CD14-positive monocyte (primary cell): Measurements from ENCODE around the gene SH3RF3. TPM values are rescaled to one million over a fixed set of nuclear protein-coding genes. Genes with fewer than 3 reads are reported as not detected.

Experiments
- DNase-seq, 3 donors: peaks; one replicate each; pipeline ENCODE4 v3.0.0-alpha.2; 2011 to 2022
- H2AFZ ChIP-seq: 2 replicates; pipeline ENCODE4 v1.6.0; 2012; ENCODE audit warnings: mild to moderate bottlenecking, low read depth, low read length, inconsistent platforms; ENCODE audit not compliant: insufficient read depth, poor library complexity, severe bottlenecking
- H3K27ac ChIP-seq, 2 donors: 1 replicate in 1 of 2; 2 replicates in 1 of 2; pipeline ENCODE4 v1.5.1; 2012 to 2013; ENCODE audit warnings: low read length in 2 of 2, control low read depth in 1 of 2, inconsistent platforms in 1 of 2, low read depth in 1 of 2, mild to moderate bottlenecking in 1 of 2
- H3K27me3 ChIP-seq, 2 donors: one replicate each; pipeline versions ENCODE4 v1.6.0 to v1.6.1; 2011 to 2013; ENCODE audit warnings: low read length in 2 of 2; ENCODE audit not compliant: control insufficient read depth in 2 of 2, insufficient read depth in 2 of 2
- H3K36me3 ChIP-seq, 2 donors: replicated peaks in 1 of 2; 1 replicate in 1 of 2; 2 replicates in 1 of 2; pipeline versions ENCODE4 v1.5.1 to v1.6.1; 2012 to 2013; ENCODE audit warnings: low read length in 2 of 2, control low read depth in 1 of 2, inconsistent platforms in 1 of 2, mild to moderate bottlenecking in 1 of 2; ENCODE audit not compliant: insufficient read depth in 2 of 2, control insufficient read depth in 1 of 2
- H3K4me1 ChIP-seq, 2 donors: 1 replicate in 1 of 2; 2 replicates in 1 of 2; pipeline versions ENCODE4 v1.5.1 to v1.6.1; 2012 to 2013; ENCODE audit warnings: low read length in 2 of 2, control low read depth in 1 of 2, inconsistent platforms in 1 of 2, mild to moderate bottlenecking in 1 of 2, moderate library complexity in 1 of 2; ENCODE audit not compliant: insufficient read depth in 2 of 2, control insufficient read depth in 1 of 2
- H3K4me2 ChIP-seq: replicated peaks from 2 replicates; pipeline ENCODE3; 2012; ENCODE audit warnings: low read length, moderate library complexity, mild to moderate bottlenecking; ENCODE audit not compliant: poor library complexity, severe bottlenecking; ENCODE audit errors: extremely low read depth
- H3K4me3 ChIP-seq, 3 experiments: fragments of 200-600 bp in 1 of 3; sonication (generic) in 1 of 3; replicated peaks in 1 of 3; 1 replicate in 2 of 3; 2 replicates in 1 of 3; pipeline ENCODE4 v1.5.1; 2011 to 2013; ENCODE audit warnings: low read length in 3 of 3, mild to moderate bottlenecking in 3 of 3, control low read depth in 2 of 3, low read depth in 2 of 3, inconsistent platforms in 1 of 3, moderate library complexity in 1 of 3
- H3K79me2 ChIP-seq: 2 replicates; pipeline ENCODE4 v1.6.0; 2012; ENCODE audit warnings: mild to moderate bottlenecking, control low read depth, inconsistent platforms, low read length, moderate library complexity; ENCODE audit not compliant: insufficient read depth
- H3K9ac ChIP-seq: 2 replicates; pipeline ENCODE4 v1.6.0; 2017; ENCODE audit warnings: low read length, mild to moderate bottlenecking; ENCODE audit not compliant: insufficient read depth, poor library complexity, severe bottlenecking
- H3K9me3 ChIP-seq, 2 donors: replicated peaks in 1 of 2; 1 replicate in 1 of 2; 2 replicates in 1 of 2; pipeline versions ENCODE4 v1.5.1 to v1.6.1; 2012 to 2013; ENCODE audit warnings: low read length in 2 of 2, control low read depth in 1 of 2; ENCODE audit not compliant: control insufficient read depth in 1 of 2, insufficient read depth in 1 of 2
- H4K20me1 ChIP-seq: 2 replicates; pipeline ENCODE4 v1.6.0; 2012; ENCODE audit warnings: mild to moderate bottlenecking, low read length, control low read depth, moderate library complexity; ENCODE audit not compliant: insufficient read depth
- H3K27ac Mint-ChIP-seq, 7 donors: one replicate each; pipeline ENCODE4 v1.8.0; 2020; ENCODE audit warnings: mild to moderate bottlenecking in 7 of 7, mixed read lengths in 7 of 7, moderate library complexity in 6 of 7, inconsistent platforms in 2 of 7
- H3K27me3 Mint-ChIP-seq, 3 donors: one replicate each; pipeline ENCODE4 v1.8.0; 2021 to 2022; ENCODE audit warnings: low read depth in 3 of 3, mild to moderate bottlenecking in 3 of 3, mixed read lengths in 3 of 3, moderate library complexity in 3 of 3, inconsistent platforms in 1 of 3
- H3K36me3 Mint-ChIP-seq, 2 donors: one replicate each; pipeline ENCODE4 v1.8.0; 2020; ENCODE audit warnings: mixed read lengths in 2 of 2, inconsistent platforms in 1 of 2, mild to moderate bottlenecking in 1 of 2
- H3K4me1 Mint-ChIP-seq: one replicate; pipeline ENCODE4 v1.8.0; 2020; ENCODE audit warnings: mild to moderate bottlenecking, mixed read lengths
- H3K4me3 Mint-ChIP-seq, 2 donors: one replicate each; pipeline ENCODE4 v1.8.0; 2020; ENCODE audit warnings: mild to moderate bottlenecking in 2 of 2, mixed read lengths in 2 of 2, moderate library complexity in 1 of 2
- H3K9me3 Mint-ChIP-seq, 7 donors: one replicate each; pipeline ENCODE4 v1.8.0; 2020 to 2022; ENCODE audit warnings: mixed read lengths in 7 of 7, mild to moderate bottlenecking in 6 of 7, moderate library complexity in 6 of 7, inconsistent platforms in 2 of 7
- CTCF ChIP-seq: fragments of 200-600 bp; IDR thresholded peaks from one replicate; pipeline ENCODE4 v1.8.0; 2022; ENCODE audit warnings: antibody characterized with exemption, mild to moderate bottlenecking
- WGBS: methylation state at CpG from one replicate; pipeline ENCODE4 v1.1.5; 2013; ENCODE audit warnings: missing lambda C conversion rate; ENCODE audit not compliant: insufficient coverage; 5-methylcytosine and 5-hydroxymethylcytosine counted together
- intact Hi-C, 2 donors: fragments of 100-400 bp; cut with micrococcal nuclease; formaldehyde crosslinking; loops; one replicate each; pipeline versions ENCODE4 v1.15.0 to v1.15.1; 2023
- polyA plus RNA-seq, 3 donors: library from polyadenylated mRNA; depleted of rRNA in 1 of 3; unstranded in 2 of 3; stranded (reverse) in 1 of 3; fragments of 300-500 nt in 2 of 3; fragments of >200 nt in 1 of 3; fragmentation: Illumina TruSeq in 2 of 3; gene quantifications; 1 replicate in 2 of 3; 2 replicates in 1 of 3; pipeline ENCODE4 v1.2.3, GENCODE V29; 2012 to 2021

The SH3RF3 gene
- polyA plus RNA-seq, 3 donors: 0.25 to 0.75 (median 0.34) TPM

DNA sequence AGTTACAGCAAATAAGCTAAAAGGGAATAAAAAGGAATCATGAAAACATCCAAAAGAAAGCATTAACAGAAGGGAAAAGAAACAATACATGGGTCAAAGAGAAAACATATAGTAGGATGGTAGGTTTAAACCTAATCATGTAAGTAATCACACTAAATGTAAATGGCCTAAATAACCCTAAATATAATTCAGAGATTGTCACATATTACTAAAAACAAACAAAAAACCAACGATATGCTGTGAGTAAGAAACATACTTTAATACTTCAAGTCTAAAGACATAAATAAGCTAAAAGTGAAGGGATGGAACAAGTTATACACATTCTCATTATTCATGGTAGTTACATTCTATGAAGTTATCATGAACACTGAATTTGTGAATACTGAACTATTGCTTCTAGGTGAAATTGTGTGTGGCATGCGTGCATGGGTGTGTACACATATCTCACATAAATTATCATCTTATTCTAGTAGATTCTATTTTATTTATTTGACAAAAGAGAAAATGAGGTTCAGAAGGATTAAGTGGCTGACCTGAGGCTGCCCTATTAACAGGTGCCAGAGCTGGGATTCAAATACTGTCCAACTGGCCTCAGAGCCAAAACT, 313.8 kb downstream of the SH3RF3 start:
- no peak for TF ChIP-seq CTCF
- H3K9me3 ChIP-seq: peaks cover 9 to 14% of the 10 kb centered on the region in 2 donors
- Mint-ChIP-seq H3K27ac (no peak overlapping the region), H3K9me3 (peaks cover 18 to 35% (median 27%) of the 10 kb centered on the region in 7 donors), H3K4me1 (peaks cover 9% of the 10 kb centered on the region), H3K36me3 (peaks cover 0 to 2% of the 10 kb centered on the region in 2 donors), H3K4me3 (no peak overlapping the region), H3K27me3 (peaks cover 0 to 5% (median 2%) of the 10 kb centered on the region in 3 donors)
- intact Hi-C loops: no loop called here
- H3K4me3 ChIP-seq: no peak overlapping the region
- H3K4me1 ChIP-seq: no peaks in the 10 kb centered on the region
- no peaks in the 10 kb centered on the region for H4K20me1 ChIP-seq
- H3K27me3 ChIP-seq: no peaks in the 10 kb centered on the region
- no peak overlapping the region for H3K9ac ChIP-seq
- no peak overlapping the region for H3K4me2 ChIP-seq
- WGBS: no CpG with 5 or more reads among the region's 2 CpGs
- H2AFZ ChIP-seq: no peak overlapping the region
- H3K79me2 ChIP-seq: no peaks in the 10 kb centered on the region
- no peak overlapping the region for H3K27ac ChIP-seq
- H3K36me3 ChIP-seq: no peaks in the 10 kb centered on the region
- no peak for DNase-seq

DNA sequence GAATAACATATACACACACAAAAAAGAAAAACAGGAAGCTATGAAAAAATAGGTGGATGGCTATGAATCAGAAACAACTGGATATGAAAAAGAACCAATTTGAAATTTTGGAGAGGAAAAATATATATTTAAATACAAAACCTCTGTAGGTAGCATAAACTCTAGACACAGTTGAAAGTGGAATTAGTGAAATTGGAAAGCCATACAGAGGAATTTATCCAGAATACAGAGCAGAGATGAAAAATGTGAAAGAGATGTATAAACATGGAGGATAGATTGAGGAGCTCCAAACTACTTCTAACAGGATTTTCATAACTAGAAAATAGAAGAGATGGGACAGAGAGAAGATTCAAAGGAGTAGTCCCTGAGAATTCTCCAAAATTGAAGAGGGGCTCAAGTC, 315.9 kb downstream of the SH3RF3 start:
- Histone ChIP-seq H3K4me1 (no peaks in the 10 kb centered on the region), H3K9ac (no peak overlapping the region), H3K27me3 (no peaks in the 10 kb centered on the region), H2AFZ (no peak overlapping the region), H3K4me2 (no peak overlapping the region), H4K20me1 (no peaks in the 10 kb centered on the region), H3K36me3 (no peaks in the 10 kb centered on the region), H3K27ac (no peak overlapping the region), H3K79me2 (no peaks in the 10 kb centered on the region), H3K9me3 (peaks cover 9 to 14% of the 10 kb centered on the region in 2 donors), H3K4me3 (no peak overlapping the region)
- peaks cover 0 to 2% of the 10 kb centered on the region in 2 donors for H3K36me3 Mint-ChIP-seq
- peaks cover 18 to 35% (median 27%) of the 10 kb centered on the region in 7 donors for H3K9me3 Mint-ChIP-seq
- H3K27me3 Mint-ChIP-seq: peaks cover 1 to 5% (median 4%) of the 10 kb centered on the region in 3 donors
- intact Hi-C loops: no loop called here
- H3K27ac Mint-ChIP-seq: no peak overlapping the region
- no peak for TF ChIP-seq CTCF
- no peak for DNase-seq
- no peak overlapping the region for H3K4me3 Mint-ChIP-seq
- H3K4me1 Mint-ChIP-seq: peaks cover 5% of the 10 kb centered on the region
